GM12872 (cell line): Measurements from ENCODE around the gene C4A.
A peak's percentile ranks its signal among the peaks of the same experiment; 100 is the strongest.

Experiments used
- CTCF ChIP-seq: IDR thresholded peaks from 3 replicates; pipeline ENCODE4 v1.5.1; 2011; ENCODE audit warnings: low read depth, mild to moderate bottlenecking, low read length, moderate library complexity; ENCODE audit not compliant: insufficient read depth

C4A gene

GRCh38 chr6:31952140-31952805, 29.6 kb upstream of the C4A start:
- peak; percentile 63 for TF ChIP-seq CTCF

GRCh38 chr6:31952890-31953289, 29.0 kb upstream of the C4A start:
- no peak for TF ChIP-seq CTCF

- TF ChIP-seq CTCF = no peak
Observed at GRCh38 chr6:31954511-31954910, 27.3 kb upstream of the C4A start.

GRCh38 chr6:31956796-31957195, 25.1 kb upstream of the C4A start:
- TF ChIP-seq CTCF = no peak

- no peak for TF ChIP-seq CTCF
Observed at GRCh38 chr6:31958412-31958740, 23.5 kb upstream of the C4A start.

- no peak for TF ChIP-seq CTCF
Observed at GRCh38 chr6:31958741-31959739, 22.8 kb upstream of the C4A start, which contains the start of the genes NELFE and SKIC2. NELFE (minus strand) TSS chr6:31958971; CDS start chr6:31958446, 525 bp downstream. SKIC2 (plus strand) TSS chr6:31959175; CDS start chr6:31959193, 18 bp downstream.

- no peak for TF ChIP-seq CTCF
Observed at GRCh38 chr6:31961616-31962015, 20.2 kb upstream of the C4A start.
